Esophagus squamous epithelium (tissue), 4 donors: ENCODE measurements around the gene RPTOR.

Source experiments
- CTCF ChIP-seq, 6 experiments: fragments of 450-650 bp in 4 of 6; fragments of 200-600 bp in 2 of 6; sonication (generic) in 2 of 6; IDR thresholded peaks; one replicate each; pipeline ENCODE4 v1.5.1; 2016 to 2019; ENCODE audit warnings: antibody characterized with exemption in 6 of 6, mild to moderate bottlenecking in 4 of 6, moderate library complexity in 4 of 6
- POLR2A ChIP-seq, 4 donors: fragments of 450-650 bp; IDR thresholded peaks; one replicate each; pipeline ENCODE4 v1.6.1; 2017; ENCODE audit warnings: antibody characterized with exemption in 4 of 4, mild to moderate bottlenecking in 4 of 4, moderate library complexity in 3 of 4

GRCh38 chr17:80584176-80584905 is 39.7 kb downstream of the RPTOR start:
- no peak for TF ChIP-seq CTCF (IDR thresholded peaks at IDR 0.05)
- TF ChIP-seq POLR2A (IDR thresholded peaks at IDR 0.05) = no peak
